Colonic mucosa (tissue), 4 donors: ENCODE results near the gene MNAT1. TPM values are rescaled to one million over a fixed set of nuclear protein-coding genes. Genes with fewer than 3 reads are reported as not detected.

Experiments
- DNase-seq: peaks from one replicate; pipeline ENCODE4 v3.0.0-alpha.2; 2020
- H3K27ac ChIP-seq: fragments of 200-600 bp; one replicate; pipeline ENCODE4 v1.8.0; 2021
- H3K27me3 ChIP-seq: fragments of 200-600 bp; one replicate; pipeline ENCODE4 v1.8.0; 2021
- H3K36me3 ChIP-seq: fragments of 200-600 bp; one replicate; pipeline ENCODE4 v1.8.0; 2021
- H3K4me1 ChIP-seq: fragments of 200-600 bp; one replicate; pipeline ENCODE4 v1.8.0; 2021; ENCODE audit warnings: mild to moderate bottlenecking
- H3K4me3 ChIP-seq: fragments of 200-600 bp; one replicate; pipeline ENCODE4 v1.8.0; 2021
- H3K9ac ChIP-seq, 2 donors: one replicate each; pipeline ENCODE4 v1.7.0; 2013; ENCODE audit warnings: control low read depth in 2 of 2, low read depth in 2 of 2, low read length in 2 of 2
- H3K9me3 ChIP-seq: fragments of 200-600 bp; one replicate; pipeline ENCODE4 v1.8.0; 2021
- intact Hi-C: fragments of 100-400 bp; cut with DNase I; formaldehyde crosslinking; loops from one replicate; pipeline ENCODE4 v1.14.1; 2022
- total RNA-seq, 2 donors: library from RNA; stranded (reverse); fragmentation: NEBNext Ultra II Directional in 1 of 2; extraction: Animal tissue kit (Norgen Biotek cat#: 25700) in 1 of 2; gene quantifications; one replicate each; pipeline ENCODE4 v1.2.1, GENCODE V29; 2021
- TF ChIP-seq, protein P1 (sequence below): fragments of 200-600 bp; IDR thresholded peaks from one replicate; pipeline ENCODE4 v1.8.0; 2022; ENCODE audit warnings: antibody characterized with exemption, mild to moderate bottlenecking
- donor health status: healthy.
- donor health status: DM: no; HTN: no; CAD: no.
- donor health status: DM: no; HTN: no; CAD: no.

Gene MNAT1
- total RNA-seq, 2 donors from 2014 or later = 14.5 to 15.4 TPM

DNA sequence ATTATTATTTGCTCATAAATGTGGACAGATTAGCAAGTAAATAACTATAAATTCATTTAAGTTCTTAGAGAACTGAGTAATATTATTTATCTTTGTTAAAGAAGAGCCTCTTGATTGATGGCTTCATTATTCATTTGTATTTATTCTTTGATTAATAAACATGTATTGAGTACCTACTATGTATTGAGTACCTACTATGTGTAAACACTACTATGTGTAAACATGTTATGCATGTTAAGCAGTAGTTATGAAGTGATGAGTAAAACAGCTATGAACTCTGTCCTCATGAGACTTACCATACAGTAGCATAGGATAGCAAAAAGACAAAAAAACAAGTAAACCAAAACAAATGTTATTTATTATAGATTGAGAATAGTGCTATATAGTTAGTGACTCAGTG is 61.9 kb downstream of the MNAT1 start:
- Histone ChIP-seq H3K27ac (no peak overlapping the region), H3K9me3 (no peaks in the 10 kb centered on the region), H3K4me3 (no peak overlapping the region), H3K9ac (no peak overlapping the region), H3K4me1 (no peaks in the 10 kb centered on the region), H3K27me3 (no peaks in the 10 kb centered on the region), H3K36me3 (no peaks in the 10 kb centered on the region)
- intact Hi-C loops = no loop called here
- no peak for DNase-seq
- TF ChIP-seq, protein P1, sequence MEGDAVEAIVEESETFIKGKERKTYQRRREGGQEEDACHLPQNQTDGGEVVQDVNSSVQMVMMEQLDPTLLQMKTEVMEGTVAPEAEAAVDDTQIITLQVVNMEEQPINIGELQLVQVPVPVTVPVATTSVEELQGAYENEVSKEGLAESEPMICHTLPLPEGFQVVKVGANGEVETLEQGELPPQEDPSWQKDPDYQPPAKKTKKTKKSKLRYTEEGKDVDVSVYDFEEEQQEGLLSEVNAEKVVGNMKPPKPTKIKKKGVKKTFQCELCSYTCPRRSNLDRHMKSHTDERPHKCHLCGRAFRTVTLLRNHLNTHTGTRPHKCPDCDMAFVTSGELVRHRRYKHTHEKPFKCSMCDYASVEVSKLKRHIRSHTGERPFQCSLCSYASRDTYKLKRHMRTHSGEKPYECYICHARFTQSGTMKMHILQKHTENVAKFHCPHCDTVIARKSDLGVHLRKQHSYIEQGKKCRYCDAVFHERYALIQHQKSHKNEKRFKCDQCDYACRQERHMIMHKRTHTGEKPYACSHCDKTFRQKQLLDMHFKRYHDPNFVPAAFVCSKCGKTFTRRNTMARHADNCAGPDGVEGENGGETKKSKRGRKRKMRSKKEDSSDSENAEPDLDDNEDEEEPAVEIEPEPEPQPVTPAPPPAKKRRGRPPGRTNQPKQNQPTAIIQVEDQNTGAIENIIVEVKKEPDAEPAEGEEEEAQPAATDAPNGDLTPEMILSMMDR = no peak

DNA sequence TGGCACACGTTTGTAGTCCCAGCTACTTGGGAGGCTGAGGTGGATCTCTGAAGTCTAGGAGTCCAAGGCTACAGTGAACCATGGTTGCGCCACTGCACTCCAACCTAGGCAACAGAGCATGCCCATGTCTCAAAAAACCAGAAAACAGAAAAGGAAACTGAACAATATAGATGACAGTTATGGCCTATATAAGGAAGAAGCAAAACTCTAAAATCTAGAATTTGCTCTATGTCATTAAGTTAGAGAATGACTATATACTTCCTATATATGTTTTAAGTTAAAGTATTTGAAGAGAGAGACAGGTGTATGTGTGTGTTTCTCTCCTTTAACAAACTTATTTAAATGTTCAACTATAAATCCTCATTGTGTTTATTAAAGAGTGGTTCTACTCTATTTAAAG is 65.8 kb downstream of the MNAT1 start:
- no peak overlapping the region for H3K27ac ChIP-seq
- H3K27me3 ChIP-seq = no peaks in the 10 kb centered on the region
- H3K4me3 ChIP-seq = no peak overlapping the region
- no peaks in the 10 kb centered on the region for H3K4me1 ChIP-seq
- H3K9ac ChIP-seq = no peak overlapping the region
- H3K9me3 ChIP-seq = no peaks in the 10 kb centered on the region
- no peaks in the 10 kb centered on the region for H3K36me3 ChIP-seq
- DNase-seq = no peak
- intact Hi-C loops = no loop called here
- TF ChIP-seq, protein P1 = no peak

DNA sequence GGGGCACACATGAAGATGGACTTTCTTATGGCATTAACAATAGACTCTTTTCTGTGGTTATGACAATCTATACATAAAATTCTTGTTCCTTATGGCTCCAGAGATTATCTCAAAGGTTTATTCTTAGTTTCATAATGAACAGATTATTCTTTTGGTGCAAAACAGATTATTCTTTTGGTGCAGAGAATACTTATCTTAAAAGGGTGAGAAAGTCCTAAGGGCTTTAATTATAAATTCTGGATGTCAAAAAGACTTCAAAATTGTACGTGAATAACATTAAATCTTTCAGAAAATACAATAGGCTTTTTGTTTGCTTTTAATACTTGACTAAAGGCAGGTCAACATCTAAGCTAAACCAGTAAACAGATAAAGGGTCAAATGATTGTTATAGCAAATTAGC is 69.3 kb downstream of the MNAT1 start:
- no peak overlapping the region for H3K4me3 ChIP-seq
- H3K27me3 ChIP-seq = no peaks in the 10 kb centered on the region

DNA sequence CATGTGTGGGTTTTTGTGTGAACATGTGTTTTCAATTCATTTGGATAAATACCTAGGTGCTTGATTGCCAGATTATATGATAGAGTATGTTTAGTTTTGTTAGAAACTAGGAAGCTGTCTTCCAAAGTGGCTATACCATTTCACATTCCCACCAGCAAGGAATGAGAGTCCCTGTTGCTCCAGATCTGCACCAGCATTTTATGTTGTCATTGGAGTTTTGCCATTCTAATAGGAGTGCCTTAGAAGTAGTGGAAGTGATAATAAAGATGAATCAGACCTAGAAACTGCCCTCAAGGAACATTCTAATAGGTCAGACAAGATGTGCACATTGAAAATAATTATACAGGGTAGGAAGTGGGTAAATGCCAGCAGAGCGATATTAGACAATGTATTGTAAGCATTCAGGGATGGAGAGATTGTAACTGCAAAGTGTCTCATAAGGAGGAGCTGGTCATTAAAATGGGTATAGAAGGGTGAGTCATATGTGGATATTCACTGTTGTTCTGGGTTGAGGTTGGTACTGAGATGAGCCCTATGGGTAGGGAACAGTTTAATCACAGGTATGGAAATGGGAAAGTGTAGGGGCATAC is 71.4 kb downstream of the MNAT1 start:
- no peaks in the 10 kb centered on the region for H3K27me3 ChIP-seq
- no peak overlapping the region for H3K4me3 ChIP-seq
- no peak for DNase-seq
- H3K27ac ChIP-seq = no peak overlapping the region
- H3K36me3 ChIP-seq = no peaks in the 10 kb centered on the region
- TF ChIP-seq, protein P1 = no peak
- H3K9ac ChIP-seq = no peak overlapping the region
- no peaks in the 10 kb centered on the region for H3K9me3 ChIP-seq
- intact Hi-C loops = no loop called here
- H3K4me1 ChIP-seq = no peaks in the 10 kb centered on the region

More for the DNA sequence above, 69.3 kb downstream of the MNAT1 start:
- Histone ChIP-seq H3K36me3 (no peaks in the 10 kb centered on the region), H3K4me1 (no peaks in the 10 kb centered on the region), H3K9me3 (no peaks in the 10 kb centered on the region), H3K27ac (no peak overlapping the region), H3K9ac (no peak overlapping the region)
- no peak for DNase-seq
- intact Hi-C loops = no loop called here
- TF ChIP-seq, protein P1 = no peak

DNA sequence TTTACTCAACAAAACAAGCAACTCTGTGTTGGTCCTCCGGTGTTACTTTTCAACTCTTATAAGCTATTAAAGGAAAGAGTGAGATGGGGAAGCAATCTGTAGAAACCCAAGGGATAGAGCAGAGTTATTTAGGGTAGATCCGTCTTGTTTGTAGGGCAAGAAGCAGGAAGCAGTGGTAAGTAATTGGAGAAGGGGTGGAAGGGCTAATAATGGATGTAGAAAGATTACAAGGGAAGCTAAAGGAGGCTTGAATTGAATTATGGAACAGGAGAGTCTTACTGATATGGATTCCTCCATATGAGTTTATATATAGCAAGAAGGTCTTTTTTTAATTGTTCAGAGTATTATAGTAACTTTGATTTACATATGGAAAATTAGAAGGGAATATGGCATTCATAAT is 72.7 kb downstream of the MNAT1 start:
- Histone ChIP-seq H3K4me3 (no peak overlapping the region), H3K27me3 (no peaks in the 10 kb centered on the region), H3K9me3 (no peaks in the 10 kb centered on the region), H3K4me1 (no peaks in the 10 kb centered on the region), H3K27ac (no peak overlapping the region), H3K9ac (no peak overlapping the region), H3K36me3 (no peaks in the 10 kb centered on the region)
- intact Hi-C loops = no loop called here
- no peak for DNase-seq
- TF ChIP-seq, protein P1 = no peak
